Measurements from ENCODE around the gene BIRC2. TPM values are rescaled to one million over a fixed set of nuclear protein-coding genes. Genes with fewer than 3 reads are reported as not detected.

The BIRC2 gene
- polyA plus RNA-seq, 1 of the 3 experiments (the other 2 are of a cell fraction) = 20.1 TPM

- DNase-seq = no peak
- Histone ChIP-seq H3K4me2 (no peak overlapping the region), H3K4me3 (ENCODE audit: low read depth in 2 of 2, low read length in 1 of 2) (no peak overlapping the region), H3K36me3 (replicated peaks in 1 of 2; ENCODE audit: control insufficient read depth in 1 of 2, insufficient read depth in 2 of 2, low read length in 1 of 2) (no peaks in the 10 kb centered on the region), H3K4me1 (ENCODE audit: control insufficient read depth in 1 of 2, insufficient read depth in 2 of 2, low read depth in 1 of 2, low read length in 1 of 2) (0 out of 4 replicates have a peak, but pooled peaks cover 0 to 5% of the 10 kb centered on the region in 2 experiments), H4K20me1 (ENCODE audit: insufficient read depth) (no peaks in the 10 kb centered on the region), H3K9ac (no peak overlapping the region), H2AFZ (ENCODE audit: low read depth) (no peak overlapping the region), H3K9me3 (no peaks in the 10 kb centered on the region), H3K79me2 (ENCODE audit: insufficient read depth) (no peaks in the 10 kb centered on the region), H3F3A (replicated peaks; ENCODE audit: insufficient read depth) (no peaks in the 10 kb centered on the region), H3K9me2 (no peaks in the 10 kb centered on the region), H3K27ac (ENCODE audit: low read depth in 2 of 2, low read length in 1 of 2) (no peak overlapping the region), H3K27me3 (ENCODE audit: insufficient read depth) (no peaks in the 10 kb centered on the region)
- ChIA-PET POLR2A (no interaction called here), CTCF (interaction anchor here (0.7 to 1.5 kb wide), 3 partner anchors 19 to 43 kb away, joined by 3 to 4 read pairs (median 3); no protein-coding TSS in a partner anchor)
- 100% methylated on average over 1 of the region's 1 CpG for WGBS (ENCODE audit: low lambda C conversion rate)
- TF ChIP-seq, protein P1, sequence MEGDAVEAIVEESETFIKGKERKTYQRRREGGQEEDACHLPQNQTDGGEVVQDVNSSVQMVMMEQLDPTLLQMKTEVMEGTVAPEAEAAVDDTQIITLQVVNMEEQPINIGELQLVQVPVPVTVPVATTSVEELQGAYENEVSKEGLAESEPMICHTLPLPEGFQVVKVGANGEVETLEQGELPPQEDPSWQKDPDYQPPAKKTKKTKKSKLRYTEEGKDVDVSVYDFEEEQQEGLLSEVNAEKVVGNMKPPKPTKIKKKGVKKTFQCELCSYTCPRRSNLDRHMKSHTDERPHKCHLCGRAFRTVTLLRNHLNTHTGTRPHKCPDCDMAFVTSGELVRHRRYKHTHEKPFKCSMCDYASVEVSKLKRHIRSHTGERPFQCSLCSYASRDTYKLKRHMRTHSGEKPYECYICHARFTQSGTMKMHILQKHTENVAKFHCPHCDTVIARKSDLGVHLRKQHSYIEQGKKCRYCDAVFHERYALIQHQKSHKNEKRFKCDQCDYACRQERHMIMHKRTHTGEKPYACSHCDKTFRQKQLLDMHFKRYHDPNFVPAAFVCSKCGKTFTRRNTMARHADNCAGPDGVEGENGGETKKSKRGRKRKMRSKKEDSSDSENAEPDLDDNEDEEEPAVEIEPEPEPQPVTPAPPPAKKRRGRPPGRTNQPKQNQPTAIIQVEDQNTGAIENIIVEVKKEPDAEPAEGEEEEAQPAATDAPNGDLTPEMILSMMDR (IDR thresholded peaks at IDR 0.05) = no peak
- TF ChIP-seq RAD21 (IDR thresholded peaks at IDR 0.05; ENCODE audit: low read length) = no peak
- no peak for TF ChIP-seq FOSL2 (IDR thresholded peaks at IDR 0.05; ENCODE audit: borderline replicate concordance, low read depth)
- TF ChIP-seq USF1 (IDR thresholded peaks at IDR 0.05; ENCODE audit: borderline replicate concordance, low read depth) = no peak
- no peak for TF ChIP-seq MXI1 (IDR thresholded peaks at IDR 0.05; ENCODE audit: low read depth, low read length)
- TF ChIP-seq, protein P2, sequence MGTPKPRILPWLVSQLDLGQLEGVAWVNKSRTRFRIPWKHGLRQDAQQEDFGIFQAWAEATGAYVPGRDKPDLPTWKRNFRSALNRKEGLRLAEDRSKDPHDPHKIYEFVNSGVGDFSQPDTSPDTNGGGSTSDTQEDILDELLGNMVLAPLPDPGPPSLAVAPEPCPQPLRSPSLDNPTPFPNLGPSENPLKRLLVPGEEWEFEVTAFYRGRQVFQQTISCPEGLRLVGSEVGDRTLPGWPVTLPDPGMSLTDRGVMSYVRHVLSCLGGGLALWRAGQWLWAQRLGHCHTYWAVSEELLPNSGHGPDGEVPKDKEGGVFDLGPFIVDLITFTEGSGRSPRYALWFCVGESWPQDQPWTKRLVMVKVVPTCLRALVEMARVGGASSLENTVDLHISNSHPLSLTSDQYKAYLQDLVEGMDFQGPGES (IDR thresholded peaks at IDR 0.05; ENCODE audit: low read depth, low read length) = no peak
- TF ChIP-seq MEF2A (IDR thresholded peaks at IDR 0.05; ENCODE audit: borderline replicate concordance, low read depth) = no peak
- no peak for TF ChIP-seq PBX3 (IDR thresholded peaks at IDR 0.05)
Observed at GRCh38 chr11:102332611-102332994, 14.4 kb upstream of the BIRC2 start.

DNA sequence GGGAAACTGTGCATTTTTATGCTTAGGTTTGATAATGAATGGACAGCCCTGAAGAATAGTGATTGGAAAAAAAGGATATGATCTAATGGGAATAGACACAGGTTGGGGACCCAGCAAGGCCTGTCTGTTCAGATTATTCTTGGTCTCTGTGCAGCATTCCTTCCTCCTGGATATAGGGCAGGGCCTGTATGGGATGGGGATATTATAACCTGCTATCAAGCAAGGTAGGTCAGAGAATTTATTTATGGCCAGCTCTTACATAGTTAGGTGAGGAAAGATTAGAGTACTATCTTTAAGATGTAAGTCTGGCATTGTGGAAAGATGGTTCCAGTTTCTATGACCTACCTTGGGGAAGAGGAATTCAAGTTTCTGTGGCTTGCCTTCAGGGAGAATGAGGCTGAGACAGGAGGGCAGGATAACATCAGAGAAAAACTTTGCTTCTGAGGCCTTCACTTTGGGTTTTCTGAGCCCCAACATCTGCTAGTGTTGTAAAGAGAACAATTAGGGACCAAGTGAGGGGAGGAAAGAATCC is 8.5 kb upstream of the BIRC2 start:
- no peak for DNase-seq
- CTCF ChIA-PET = interaction anchor here (1.6 to 2.3 kb wide), 3 partner anchors 20 to 327 kb away, joined by 4 to 7 read pairs (median 4); no protein-coding TSS in a partner anchor
- H3F3A ChIP-seq (replicated peaks; ENCODE audit: insufficient read depth) = no peaks in the 10 kb centered on the region
- TF ChIP-seq EP300 (IDR thresholded peaks at IDR 0.05; ENCODE audit: borderline replicate concordance in 1 of 2, low read depth in 1 of 2, low read length in 1 of 2) (no peak), SIN3A (IDR thresholded peaks at IDR 0.05; ENCODE audit: borderline replicate concordance, low read depth, low read length) (no peak), GABPA (IDR thresholded peaks at IDR 0.05; ENCODE audit: low read depth) (no peak), MXI1 (IDR thresholded peaks at IDR 0.05; ENCODE audit: low read depth, low read length) (no peak), TAF1 (IDR thresholded peaks at IDR 0.05; ENCODE audit: borderline replicate concordance, low read depth, low read length) (no peak), NFIC (IDR thresholded peaks at IDR 0.05; ENCODE audit: borderline replicate concordance) (no peak), RCOR1 (IDR thresholded peaks at IDR 0.05; ENCODE audit: low read length) (no peak), JUND (IDR thresholded peaks at IDR 0.05) (no peak)
- TF ChIP-seq, protein P3, sequence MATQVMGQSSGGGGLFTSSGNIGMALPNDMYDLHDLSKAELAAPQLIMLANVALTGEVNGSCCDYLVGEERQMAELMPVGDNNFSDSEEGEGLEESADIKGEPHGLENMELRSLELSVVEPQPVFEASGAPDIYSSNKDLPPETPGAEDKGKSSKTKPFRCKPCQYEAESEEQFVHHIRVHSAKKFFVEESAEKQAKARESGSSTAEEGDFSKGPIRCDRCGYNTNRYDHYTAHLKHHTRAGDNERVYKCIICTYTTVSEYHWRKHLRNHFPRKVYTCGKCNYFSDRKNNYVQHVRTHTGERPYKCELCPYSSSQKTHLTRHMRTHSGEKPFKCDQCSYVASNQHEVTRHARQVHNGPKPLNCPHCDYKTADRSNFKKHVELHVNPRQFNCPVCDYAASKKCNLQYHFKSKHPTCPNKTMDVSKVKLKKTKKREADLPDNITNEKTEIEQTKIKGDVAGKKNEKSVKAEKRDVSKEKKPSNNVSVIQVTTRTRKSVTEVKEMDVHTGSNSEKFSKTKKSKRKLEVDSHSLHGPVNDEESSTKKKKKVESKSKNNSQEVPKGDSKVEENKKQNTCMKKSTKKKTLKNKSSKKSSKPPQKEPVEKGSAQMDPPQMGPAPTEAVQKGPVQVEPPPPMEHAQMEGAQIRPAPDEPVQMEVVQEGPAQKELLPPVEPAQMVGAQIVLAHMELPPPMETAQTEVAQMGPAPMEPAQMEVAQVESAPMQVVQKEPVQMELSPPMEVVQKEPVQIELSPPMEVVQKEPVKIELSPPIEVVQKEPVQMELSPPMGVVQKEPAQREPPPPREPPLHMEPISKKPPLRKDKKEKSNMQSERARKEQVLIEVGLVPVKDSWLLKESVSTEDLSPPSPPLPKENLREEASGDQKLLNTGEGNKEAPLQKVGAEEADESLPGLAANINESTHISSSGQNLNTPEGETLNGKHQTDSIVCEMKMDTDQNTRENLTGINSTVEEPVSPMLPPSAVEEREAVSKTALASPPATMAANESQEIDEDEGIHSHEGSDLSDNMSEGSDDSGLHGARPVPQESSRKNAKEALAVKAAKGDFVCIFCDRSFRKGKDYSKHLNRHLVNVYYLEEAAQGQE (IDR thresholded peaks at IDR 0.05; ENCODE audit: low read depth, low read length) = no peak
- TF ChIP-seq, protein P4, sequence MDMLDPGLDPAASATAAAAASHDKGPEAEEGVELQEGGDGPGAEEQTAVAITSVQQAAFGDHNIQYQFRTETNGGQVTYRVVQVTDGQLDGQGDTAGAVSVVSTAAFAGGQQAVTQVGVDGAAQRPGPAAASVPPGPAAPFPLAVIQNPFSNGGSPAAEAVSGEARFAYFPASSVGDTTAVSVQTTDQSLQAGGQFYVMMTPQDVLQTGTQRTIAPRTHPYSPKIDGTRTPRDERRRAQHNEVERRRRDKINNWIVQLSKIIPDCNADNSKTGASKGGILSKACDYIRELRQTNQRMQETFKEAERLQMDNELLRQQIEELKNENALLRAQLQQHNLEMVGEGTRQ (IDR thresholded peaks at IDR 0.05; ENCODE audit: borderline replicate concordance, low read depth, low read length) = no peak

More for the DNA sequence above, 8.5 kb upstream of the BIRC2 start:
- Histone ChIP-seq H3K36me3 (replicated peaks in 1 of 2; ENCODE audit: control insufficient read depth in 1 of 2, insufficient read depth in 2 of 2, low read length in 1 of 2) (no peaks in the 10 kb centered on the region), H3K27me3 (ENCODE audit: insufficient read depth) (no peaks in the 10 kb centered on the region), H3K79me2 (ENCODE audit: insufficient read depth) (no peaks in the 10 kb centered on the region), H3K4me1 (ENCODE audit: control insufficient read depth in 1 of 2, insufficient read depth in 2 of 2, low read depth in 1 of 2, low read length in 1 of 2) (peaks cover 0 to 2% of the 10 kb centered on the region in 2 experiments; a peak in 1 of 4 replicates), H3K9ac (no peak overlapping the region), H3K4me2 (no peak overlapping the region), H3K9me3 (no peaks in the 10 kb centered on the region), H3K9me2 (no peaks in the 10 kb centered on the region), H3K27ac (ENCODE audit: low read depth in 2 of 2, low read length in 1 of 2) (no peak overlapping the region), H2AFZ (ENCODE audit: low read depth) (no peak overlapping the region), H3K4me3 (ENCODE audit: low read depth in 2 of 2, low read length in 1 of 2) (no peak overlapping the region), H4K20me1 (ENCODE audit: insufficient read depth) (no peaks in the 10 kb centered on the region)
- POLR2A ChIA-PET = no interaction called here
